ENCODE data around the gene SEMA5A. TPM values are rescaled to one million over a fixed set of nuclear protein-coding genes. Genes with fewer than 3 reads are reported as not detected.

SEMA5A gene
- total RNA-seq, 4 donors from 2014 or later = 13.4 to 22.3 (median 18.5) TPM

DNA sequence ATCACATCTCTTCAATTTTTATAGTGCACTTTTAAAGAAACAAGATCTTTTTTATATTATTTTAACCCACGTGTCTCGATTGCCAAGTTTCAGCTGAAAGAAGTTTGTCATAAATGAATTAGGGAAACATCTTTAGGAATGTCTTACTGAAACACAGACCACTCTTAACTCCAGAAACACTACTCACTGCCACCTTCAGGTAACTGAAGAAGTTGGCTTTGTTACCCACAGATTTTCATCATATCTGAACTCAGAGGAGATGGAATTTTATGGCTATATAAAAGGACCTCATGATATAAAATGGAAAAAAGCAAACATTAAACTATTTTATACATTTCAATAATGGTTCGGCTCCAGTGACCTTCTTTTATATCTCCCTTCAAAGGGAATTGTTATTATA lies 158.0 kb downstream of the SEMA5A start:
- intact Hi-C loops (cut with DNase I; ENCODE audit: low total_unique reads) = no loop called here
- WGBS, 2 donors = 75 to 77% methylated on average over 3 of the region's 3 CpGs
- TF ChIP-seq POLR2A (IDR thresholded peaks at IDR 0.05) (no peak), CTCF (IDR thresholded peaks at IDR 0.05) (no peak)
- no peak overlapping the region for H3K4me3 ChIP-seq (ENCODE audit: low read depth, poor library complexity, severe bottlenecking)
- DNase-seq (ENCODE audit: low spot score in 2 of 2) = no peak

- no peak overlapping the region for H3K4me3 ChIP-seq (ENCODE audit: low read depth, poor library complexity, severe bottlenecking)
- 79 to 87% methylated on average over 4 of the region's 4 CpGs for WGBS, 2 donors
- intact Hi-C loops (cut with DNase I; ENCODE audit: low total_unique reads) = no loop called here
- DNase-seq (ENCODE audit: low spot score in 2 of 2) = no peak
- TF ChIP-seq POLR2A (IDR thresholded peaks at IDR 0.05) (no peak), CTCF (IDR thresholded peaks at IDR 0.05) (no peak)
Measured at GRCh38 chr5:9386945-9387344, 158.9 kb downstream of the SEMA5A start.

DNA sequence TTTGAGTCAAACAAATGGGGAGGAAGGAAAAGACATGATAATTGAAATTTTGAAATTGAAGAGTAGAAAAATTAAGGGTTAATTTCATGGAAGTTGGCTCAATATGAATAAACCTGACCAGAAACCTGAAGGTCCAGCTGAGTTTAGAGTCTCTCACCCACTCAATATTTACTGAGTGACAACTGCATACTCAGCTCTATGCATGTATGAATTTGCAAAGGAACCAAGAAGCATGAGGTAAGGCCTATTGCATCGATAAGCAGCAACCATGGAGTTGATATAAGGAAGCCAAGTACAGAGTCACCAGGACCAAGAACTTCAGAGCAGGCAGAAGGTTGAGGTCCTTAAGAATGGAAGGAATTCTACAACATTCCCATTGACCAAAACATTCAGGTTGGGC lies 163.4 kb downstream of the SEMA5A start:
- no peak for TF ChIP-seq CTCF (IDR thresholded peaks at IDR 0.05)
- TF ChIP-seq POLR2A (IDR thresholded peaks at IDR 0.05) = no peak
- intact Hi-C loops (cut with DNase I; ENCODE audit: low total_unique reads) = no loop called here

DNA sequence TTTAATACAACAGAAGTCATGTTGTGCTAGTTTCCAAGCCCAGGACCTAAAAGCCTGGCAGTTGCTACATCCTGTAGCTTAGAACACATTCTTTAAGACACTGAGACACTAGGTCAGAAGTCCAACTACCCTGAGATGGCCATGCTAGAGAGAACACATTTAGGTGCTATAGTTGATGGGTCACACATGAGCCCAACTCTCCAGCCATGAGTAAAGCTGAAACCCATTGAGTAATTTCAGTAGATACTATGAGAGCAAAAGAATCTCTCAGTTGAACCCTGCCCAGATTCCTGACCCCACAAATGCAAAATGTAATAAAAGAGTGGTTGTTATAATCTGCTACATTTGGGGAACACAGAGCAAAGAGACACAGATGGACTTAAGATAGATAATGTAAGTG lies 164.4 kb downstream of the SEMA5A start:
- TF ChIP-seq CTCF (IDR thresholded peaks at IDR 0.05) (no peak), POLR2A (IDR thresholded peaks at IDR 0.05) (no peak)
- H3K4me3 ChIP-seq (ENCODE audit: low read depth, poor library complexity, severe bottlenecking) = no peak overlapping the region
- intact Hi-C loops (cut with DNase I; ENCODE audit: low total_unique reads) = no loop called here
- no peak for DNase-seq (ENCODE audit: low spot score in 2 of 2)

More for the DNA sequence above, 163.4 kb downstream of the SEMA5A start:
- WGBS, 2 donors = 87 to 90% methylated on average over 1 of the region's 1 CpG
- H3K4me3 ChIP-seq (ENCODE audit: low read depth, poor library complexity, severe bottlenecking) = no peak overlapping the region
- DNase-seq (ENCODE audit: low spot score in 2 of 2) = no peak

DNA sequence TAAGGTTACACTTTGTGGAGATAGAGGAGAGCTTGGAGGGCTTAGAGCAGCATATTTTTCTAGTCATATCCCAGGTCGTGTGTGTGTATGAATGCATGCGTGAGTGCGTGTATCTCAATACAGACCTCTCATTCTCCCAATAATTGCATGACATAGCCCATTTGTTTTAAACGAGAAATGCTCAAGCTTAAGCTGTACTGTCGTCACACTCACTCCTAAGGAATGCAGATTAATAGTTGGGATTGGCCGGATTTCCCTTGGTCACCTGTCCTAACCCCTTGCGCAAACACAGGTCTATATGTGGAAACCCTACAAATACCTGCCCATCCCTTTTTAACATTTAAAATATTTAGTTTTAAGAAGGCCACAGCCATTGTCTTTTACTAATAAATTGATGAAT lies 165.8 kb downstream of the SEMA5A start:
- intact Hi-C loops (cut with DNase I; ENCODE audit: low total_unique reads) = no loop called here
- H3K4me3 ChIP-seq (ENCODE audit: low read depth, poor library complexity, severe bottlenecking) = no peak overlapping the region
- no peak for TF ChIP-seq POLR2A (IDR thresholded peaks at IDR 0.05)
- no peak for TF ChIP-seq CTCF (IDR thresholded peaks at IDR 0.05)
- 83 to 87% methylated on average over 7 of the region's 7 CpGs for WGBS, 2 donors
- no peak for DNase-seq (ENCODE audit: low spot score in 2 of 2)

DNA sequence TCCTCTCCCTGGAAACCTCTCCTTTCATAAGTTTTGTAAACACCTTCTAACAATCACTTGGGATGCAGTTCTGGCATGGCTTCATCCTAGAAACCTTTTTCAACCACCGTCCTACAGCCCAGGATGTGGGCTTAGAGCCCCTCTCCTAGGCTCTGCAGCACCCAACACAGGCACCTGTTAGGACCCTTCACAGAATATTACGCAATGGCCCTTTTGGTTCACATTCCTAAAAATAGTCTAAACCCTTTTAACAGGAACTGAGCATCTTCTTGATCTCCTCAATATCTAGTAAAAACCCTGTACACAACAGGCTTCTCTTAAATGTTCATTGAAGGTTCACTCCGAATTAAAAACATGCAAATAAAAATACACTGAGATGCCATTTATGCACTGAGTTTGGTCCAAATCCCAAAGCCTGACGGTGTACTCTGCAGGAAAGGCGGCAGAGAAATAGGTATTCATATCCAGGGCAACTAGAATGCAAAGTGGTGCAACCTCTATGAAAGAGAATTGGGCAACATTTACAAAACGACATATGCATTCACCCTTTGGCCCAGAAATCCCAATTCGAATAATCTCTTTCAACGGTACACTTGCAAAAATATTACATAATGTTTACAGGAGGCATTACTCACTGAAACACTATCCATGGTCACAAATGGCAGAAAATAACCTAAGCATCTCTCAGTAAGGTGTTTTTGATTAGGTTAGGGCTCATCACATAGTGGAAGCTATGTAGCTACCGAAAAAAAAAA lies 169.3 kb downstream of the SEMA5A start:
- intact Hi-C loops (cut with DNase I; ENCODE audit: low total_unique reads) = no loop called here
- no peak overlapping the region for H3K4me3 ChIP-seq (ENCODE audit: low read depth, poor library complexity, severe bottlenecking)
- no peak for DNase-seq (ENCODE audit: low spot score in 2 of 2)
- WGBS, 2 donors = 79 to 80% methylated on average over 9 of the region's 9 CpGs
- TF ChIP-seq CTCF (IDR thresholded peaks at IDR 0.05) (no peak), POLR2A (IDR thresholded peaks at IDR 0.05) (no peak)

Data from lower leg skin (tissue), 4 donors.